GM04503 (cell line): ENCODE data around the gene VAMP5.

Experiments used
- DNase-seq: peaks from one replicate; pipeline ENCODE4 v3.0.0-alpha.2; 2012; ENCODE audit warnings: low read depth

Gene VAMP5

GRCh38 chr2:85635636-85636035 is 51.4 kb downstream of the VAMP5 start:
- DNase-seq, result no peak

GRCh38 chr2:85642725-85643124 is 58.5 kb downstream of the VAMP5 start:
- no peak for DNase-seq
